Activated T-helper 1 cell treated with Interleukin-2 at 50 U/mL for 16 hours (primary cell): ENCODE data around the gene EML6.

Source experiments
- DNase-seq: peaks from one replicate; pipeline ENCODE4 v3.0.0-alpha.2; 2020; ENCODE audit warnings: low read depth

EML6 gene

GRCh38 chr2:54757500-54757899 is 34.0 kb downstream of the EML6 start:
- DNase-seq: no peak

- DNase-seq: no peak
Observed at GRCh38 chr2:54758951-54759350, 35.5 kb downstream of the EML6 start.

- DNase-seq: no peak
Observed at GRCh38 chr2:54760310-54760709, 36.8 kb downstream of the EML6 start.

- DNase-seq: no peak
Observed at GRCh38 chr2:54763636-54764291, 40.3 kb downstream of the EML6 start.

- DNase-seq: no peak
Observed at GRCh38 chr2:54767921-54768320, 44.5 kb downstream of the EML6 start.

DNA sequence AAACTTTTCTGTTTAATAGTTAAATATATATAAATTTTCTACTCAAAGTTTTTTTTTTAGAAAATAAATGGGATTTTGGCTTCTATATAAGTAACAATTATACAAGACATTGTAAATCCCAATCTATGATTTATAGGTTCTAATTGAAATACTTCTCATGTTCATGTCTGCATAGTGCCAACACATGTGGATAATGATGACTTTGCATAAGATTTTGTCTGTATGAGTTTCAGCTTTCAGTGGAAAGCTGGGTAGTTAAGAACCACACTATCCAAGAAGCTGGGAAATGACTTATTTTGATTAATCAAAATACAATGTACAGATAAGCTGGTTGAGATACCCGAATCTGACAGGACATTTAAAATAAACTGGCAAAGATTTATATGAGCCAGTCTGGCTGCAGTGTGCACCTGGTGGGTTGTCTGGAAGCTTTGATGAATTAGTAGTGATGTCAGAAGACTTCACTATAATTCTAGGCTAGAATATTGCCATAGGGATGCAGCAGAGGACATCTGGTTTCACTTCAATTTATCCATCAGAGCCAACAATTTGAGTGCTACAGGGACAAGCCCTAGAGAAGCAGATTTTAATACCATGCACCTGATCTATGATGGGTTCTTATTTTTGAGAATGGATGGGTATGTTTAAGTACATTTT is 45.4 kb downstream of the EML6 start:
- no peak for DNase-seq

DNA sequence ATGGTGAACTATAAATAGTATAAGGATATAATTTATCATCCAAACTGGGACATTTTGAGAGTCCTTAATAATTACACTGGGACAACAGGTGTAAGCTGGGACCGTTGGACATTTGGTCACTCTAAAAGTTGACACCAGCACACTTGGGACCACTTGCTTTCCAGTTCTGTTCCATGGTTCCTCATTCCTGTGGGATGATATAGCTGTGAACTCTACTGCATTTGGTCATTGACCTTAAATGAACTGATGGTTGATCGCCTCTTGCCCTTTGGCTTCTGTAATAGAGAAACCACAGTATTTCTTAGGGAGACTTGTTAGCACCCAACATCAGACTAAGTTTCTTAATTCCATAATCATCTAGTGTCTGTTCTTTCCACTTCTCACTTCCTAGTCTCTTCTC is 46.7 kb downstream of the EML6 start:
- DNase-seq: no peak

- DNase-seq: no peak
Observed at GRCh38 chr2:54770676-54771075, 47.2 kb downstream of the EML6 start.

GRCh38 chr2:54771166-54771885 is 47.9 kb downstream of the EML6 start:
- no peak for DNase-seq

DNA sequence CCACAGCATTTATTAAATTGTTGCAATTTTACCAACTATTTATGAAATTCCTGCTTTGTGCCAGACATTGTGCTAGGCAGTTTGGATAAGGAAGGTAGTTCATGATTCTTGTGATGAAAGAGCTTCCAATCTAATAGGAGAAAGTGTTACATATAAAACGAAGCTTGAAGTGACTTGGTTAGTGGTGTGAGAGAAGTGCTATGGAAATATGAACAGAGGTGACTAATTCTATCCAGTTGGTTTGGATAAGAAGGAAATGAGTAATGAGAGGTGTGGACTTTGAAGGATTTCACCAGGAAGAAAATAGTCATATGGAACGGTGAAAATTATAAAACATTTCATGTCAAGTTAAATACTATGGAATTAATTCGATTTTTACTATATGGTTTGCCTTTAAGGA is 48.6 kb downstream of the EML6 start:
- DNase-seq: no peak

- no peak for DNase-seq
Observed at GRCh38 chr2:54772531-54772930, 49.1 kb downstream of the EML6 start.

DNA sequence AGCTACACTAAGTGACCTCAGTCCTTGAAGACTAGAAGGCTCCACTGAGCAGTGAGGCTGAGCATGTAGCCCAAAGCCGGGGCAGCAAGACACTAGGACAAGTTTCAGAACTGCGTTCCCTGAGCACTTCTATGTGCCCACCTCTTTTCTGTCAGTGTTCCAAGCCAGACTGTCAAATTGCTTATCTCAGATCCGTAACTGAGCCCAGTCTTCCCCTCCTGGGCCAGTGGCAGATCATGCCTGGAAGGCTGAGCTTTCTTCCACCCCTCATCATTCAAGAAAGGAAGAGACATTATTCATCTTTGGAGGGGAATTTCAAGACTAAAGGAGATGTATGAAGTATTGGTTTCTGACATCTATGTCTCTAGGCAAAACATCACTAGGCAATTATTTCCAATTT is 49.8 kb downstream of the EML6 start:
- no peak for DNase-seq

GRCh38 chr2:54773838-54774237 is 50.4 kb downstream of the EML6 start:
- no peak for DNase-seq

DNA sequence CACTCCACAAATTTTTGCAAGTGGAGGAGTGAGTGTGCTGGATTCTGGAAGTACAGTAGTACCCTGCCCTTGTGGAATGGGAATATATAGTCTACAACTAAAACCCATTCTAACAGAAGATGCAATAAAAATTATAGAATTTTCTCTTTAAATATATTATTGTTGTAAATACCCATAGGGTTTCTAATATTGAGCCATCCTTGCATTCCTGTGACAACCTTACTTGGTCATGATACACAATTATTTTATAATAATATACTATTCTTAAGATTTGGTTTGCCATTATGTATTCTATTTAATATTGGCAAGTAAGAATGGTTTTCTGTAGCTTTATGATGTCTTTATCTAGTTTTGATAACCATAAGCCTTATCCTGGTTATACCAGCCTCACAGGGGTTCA is 52.2 kb downstream of the EML6 start:
- DNase-seq: no peak

GRCh38 chr2:54776494-54776893 is 53.0 kb downstream of the EML6 start:
- no peak for DNase-seq

GRCh38 chr2:54783349-54783748 is 59.9 kb downstream of the EML6 start:
- DNase-seq: no peak

- no peak for DNase-seq
Observed at GRCh38 chr2:54787270-54787669, 63.8 kb downstream of the EML6 start.

DNA sequence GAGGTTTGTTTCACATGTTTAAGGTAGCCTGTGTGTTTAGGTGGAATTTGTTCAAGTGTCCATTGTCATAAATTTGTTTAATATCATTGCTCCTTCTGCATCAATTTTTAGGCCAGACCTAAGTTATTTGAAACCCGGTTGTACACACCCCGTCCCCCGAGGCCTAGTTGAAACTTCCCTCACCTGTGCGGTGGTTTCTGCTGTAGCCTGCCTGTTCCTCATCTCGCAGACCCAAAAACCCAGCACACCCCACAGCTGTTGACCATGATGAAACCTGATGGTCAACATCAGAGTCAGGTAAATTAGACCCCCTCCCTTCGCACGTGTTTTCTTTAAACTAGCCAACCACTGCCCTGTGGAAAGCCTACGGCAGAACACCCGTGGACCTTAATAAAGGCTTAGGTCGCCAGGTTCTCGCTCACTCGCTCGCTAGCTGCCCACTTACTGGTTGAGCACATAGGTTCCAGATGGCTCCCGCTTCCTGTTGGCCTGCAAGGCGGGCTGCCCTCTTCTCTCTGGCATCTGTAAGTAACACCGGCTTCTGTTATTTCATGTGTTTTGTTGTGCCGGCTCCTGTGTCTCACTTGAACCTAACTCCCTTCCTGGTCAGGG is 64.4 kb downstream of the EML6 start:
- no peak for DNase-seq

DNA sequence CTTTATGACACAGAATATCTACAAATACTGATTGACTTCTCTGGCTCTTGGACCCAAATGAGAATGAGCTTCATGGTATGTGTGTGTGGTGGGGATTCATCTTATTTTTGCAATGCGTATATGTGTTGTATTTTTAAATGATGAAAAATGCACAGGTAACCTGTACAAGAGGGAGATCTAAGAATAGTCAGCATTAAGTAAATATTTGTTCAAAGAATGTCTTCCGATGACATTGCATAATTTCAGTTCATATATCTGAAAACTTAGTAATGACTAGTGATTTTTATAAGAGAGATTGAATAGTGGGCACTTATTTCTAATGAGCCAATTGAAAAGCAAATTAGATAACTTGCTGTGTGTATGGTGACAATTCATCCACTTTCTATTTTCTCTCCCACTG is 66.4 kb downstream of the EML6 start:
- DNase-seq: no peak

DNA sequence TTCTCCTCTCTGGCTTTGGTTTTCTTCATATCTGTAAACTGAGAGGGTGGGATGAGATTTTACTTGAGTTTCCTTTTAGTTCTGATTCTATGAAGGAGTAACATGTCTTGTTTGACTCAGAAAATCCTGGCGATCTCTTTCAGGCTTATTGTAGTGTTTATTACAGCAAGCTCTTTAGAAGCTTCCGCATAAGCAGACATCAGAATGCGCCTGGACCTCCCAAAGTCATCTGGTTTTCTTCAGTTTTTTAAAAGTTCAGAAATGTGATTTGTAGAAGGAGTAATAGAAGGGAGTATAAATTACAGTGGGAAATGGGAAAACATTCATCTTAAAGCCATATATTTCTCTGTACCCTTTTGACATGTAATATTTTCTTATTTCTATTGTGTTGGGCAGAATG is 68.4 kb downstream of the EML6 start:
- no peak for DNase-seq

- no peak for DNase-seq
Observed at GRCh38 chr2:54797307-54797706, 73.8 kb downstream of the EML6 start.

- DNase-seq: no peak
Observed at GRCh38 chr2:54801352-54801751, 77.9 kb downstream of the EML6 start.
